GM23338 (cell line): ENCODE results near the gene LRRC8B. TPM values are rescaled to one million over a fixed set of nuclear protein-coding genes. Genes with fewer than 3 reads are reported as not detected.

ENCODE experiments used
- ATAC-seq: fragments of 200-7000 bp; cut with Tn5 transposase; 3 replicates; pipeline ENCODE4 v1.9.1; 2020
- DNase-seq: peaks from one replicate; pipeline ENCODE4 v3.0.0-alpha.2; 2015; ENCODE audit warnings: low spot score
- H2AFZ ChIP-seq: fragments of 200-600 bp; sonication (generic); 2 replicates; pipeline ENCODE4 v1.8.0; 2016; ENCODE audit warnings: antibody characterized with exemption, mild to moderate bottlenecking, moderate library complexity
- H3F3A ChIP-seq: fragments of 200-600 bp; sonication (generic); replicated peaks from 2 replicates; pipeline ENCODE4 v1.8.0; 2017; ENCODE audit warnings: antibody characterized with exemption, mixed run types, low read depth
- H3K27ac ChIP-seq: fragments of 200-600 bp; sonication (generic); 2 replicates; pipeline ENCODE4 v1.6.1; 2016; ENCODE audit warnings: low read depth
- H3K27me3 ChIP-seq: fragments of 200-600 bp; sonication (generic); 2 replicates; pipeline ENCODE4 v1.8.0; 2016; ENCODE audit warnings: mild to moderate bottlenecking, mixed run types, moderate library complexity; ENCODE audit not compliant: insufficient read depth
- H3K36me3 ChIP-seq: fragments of 200-600 bp; sonication (generic); 2 replicates; pipeline ENCODE4 v1.8.0; 2016; ENCODE audit warnings: mild to moderate bottlenecking; ENCODE audit not compliant: insufficient read depth
- H3K4me1 ChIP-seq: fragments of 200-600 bp; sonication (generic); 2 replicates; pipeline ENCODE4 v1.8.0; 2016; ENCODE audit warnings: mild to moderate bottlenecking, moderate library complexity; ENCODE audit not compliant: insufficient read depth
- H3K4me2 ChIP-seq: fragments of 200-600 bp; sonication (generic); 2 replicates; pipeline ENCODE4 v1.7.1; 2017; ENCODE audit warnings: mixed run types
- H3K4me3 ChIP-seq: fragments of 200-600 bp; sonication (generic); 2 replicates; pipeline ENCODE4 v1.6.1; 2016; ENCODE audit warnings: mixed run types
- H3K79me2 ChIP-seq: fragments of 200-600 bp; sonication (generic); replicated peaks from 2 replicates; pipeline ENCODE4 v1.8.0; 2017; ENCODE audit warnings: mild to moderate bottlenecking; ENCODE audit not compliant: insufficient read depth
- H3K9me2 ChIP-seq: fragments of 200-600 bp; sonication (generic); 2 replicates; pipeline ENCODE4 v1.8.0; 2017; ENCODE audit not compliant: insufficient read depth
- H4K20me1 ChIP-seq: fragments of 200-600 bp; sonication (generic); replicated peaks from 2 replicates; pipeline ENCODE4 v1.8.0; 2017; ENCODE audit warnings: mild to moderate bottlenecking; ENCODE audit not compliant: insufficient read depth
- H3K27ac Mint-ChIP-seq: 2 replicates; pipeline ENCODE4 v1.8.0; 2020; ENCODE audit warnings: inconsistent platforms, mild to moderate bottlenecking, moderate library complexity, mixed read lengths
- H3K27me3 Mint-ChIP-seq: 3 replicates; pipeline ENCODE4 v1.8.0; 2022; ENCODE audit warnings: low read depth, mild to moderate bottlenecking, moderate library complexity, mixed read lengths, inconsistent platforms; ENCODE audit not compliant: insufficient read depth, poor library complexity
- H3K36me3 Mint-ChIP-seq: 3 replicates; pipeline ENCODE4 v1.8.0; 2021; ENCODE audit warnings: low read depth, mild to moderate bottlenecking, inconsistent platforms, moderate library complexity, mixed read lengths
- H3K4me1 Mint-ChIP-seq: 3 replicates; pipeline ENCODE4 v1.8.0; 2020; ENCODE audit warnings: mild to moderate bottlenecking, inconsistent platforms, mixed read lengths
- H3K4me3 Mint-ChIP-seq: 3 replicates; pipeline ENCODE4 v1.8.0; 2021; ENCODE audit warnings: moderate library complexity, mild to moderate bottlenecking, inconsistent platforms, mixed read lengths
- H3K9me3 Mint-ChIP-seq: 3 replicates; pipeline ENCODE4 v1.8.0; 2020; ENCODE audit warnings: moderate library complexity, mild to moderate bottlenecking, inconsistent platforms, mixed read lengths
- ETS1 ChIP-seq: IDR thresholded peaks from 2 replicates; pipeline ENCODE4 v1.6.1; 2016; ENCODE audit warnings: antibody characterized with exemption
- JUNB ChIP-seq: IDR thresholded peaks from one replicate; pipeline ENCODE4 v1.6.1; 2016; ENCODE audit warnings: antibody characterized with exemption; ENCODE audit not compliant: unreplicated experiment
- NANOG ChIP-seq: IDR thresholded peaks from 2 replicates; pipeline ENCODE4 v1.6.1; 2016; ENCODE audit warnings: antibody characterized with exemption, borderline replicate concordance
- REST ChIP-seq: IDR thresholded peaks from one replicate; pipeline ENCODE4 v1.6.1; 2018; ENCODE audit warnings: antibody characterized with exemption; ENCODE audit not compliant: unreplicated experiment
- STAT1 ChIP-seq: IDR thresholded peaks from one replicate; pipeline ENCODE4 v1.6.1; 2016; ENCODE audit warnings: antibody characterized with exemption; ENCODE audit not compliant: unreplicated experiment
- ZNF114 ChIP-seq: fragments of 250-450 bp; sonication (Bioruptor Pico); IDR thresholded peaks from 2 replicates; pipeline ENCODE4 v1.5.0; 2020; ENCODE audit warnings: mild to moderate bottlenecking, moderate library complexity
- ZNF331 ChIP-seq: fragments of 250-450 bp; sonication (Bioruptor Pico); IDR thresholded peaks from 2 replicates; pipeline ENCODE4 v1.5.0; 2020; ENCODE audit warnings: low read depth, mild to moderate bottlenecking, moderate library complexity
- ZNF462 ChIP-seq: fragments of 250-450 bp; sonication (Bioruptor Pico); IDR thresholded peaks from 2 replicates; pipeline ENCODE4 v1.5.0; 2020; ENCODE audit warnings: mild to moderate bottlenecking, moderate library complexity
- polyA plus RNA-seq: library from polyadenylated mRNA; unstranded; fragments of >200 nt; fragmentation: Nextera tagmentation; extraction: Ambion mirVana; gene quantifications from 2 replicates; pipeline ENCODE4 v1.2.1, GENCODE V29; 2016
- total RNA-seq: library from RNA; depleted of rRNA; stranded (reverse); fragments of >200 nt; shearing (Covaris generic); gene quantifications from 2 replicates; pipeline ENCODE4 v1.2.3, GENCODE V29; 2014

The LRRC8B gene
- total and polyA plus RNA-seq, 2 experiments from 2014 or later: 9.0 to 26.5 TPM

GRCh38 chr1:89565521-89565920, 40.9 kb downstream of the LRRC8B start:
- Mint-ChIP-seq H3K4me3 (no peak overlapping the region), H3K27me3 (peaks cover 3% of the 10 kb centered on the region), H3K36me3 (peaks cover 17% of the 10 kb centered on the region), H3K27ac (no peak overlapping the region; the same call in 1 of the 2 replicates), H3K9me3 (peaks cover 15% of the 10 kb centered on the region; the same call in 2 of the 3 replicates), H3K4me1 (peaks cover 36% of the 10 kb centered on the region)
- H4K20me1 ChIP-seq: peaks cover 22% of the 10 kb centered on the region; the same call in 1 of the 2 replicates
- peaks cover 6% of the 10 kb centered on the region; the same call in 1 of the 2 replicates for H3K36me3 ChIP-seq
- peaks cover 63% of the 10 kb centered on the region for H3K79me2 ChIP-seq
- H3K4me3 ChIP-seq: 0 out of 2 replicates have a peak overlapping the region, but pooled peaks have one; percentile 12
- TF ChIP-seq NANOG (no peak), ZNF331 (no peak), JUNB (no peak), ETS1 (no peak), STAT1 (no peak), ZNF114 (CRISPR knock-in tag) (no peak), REST (no peak), ZNF462 (CRISPR knock-in tag) (no peak)
- no peak for DNase-seq
- peaks cover 33% of the 10 kb centered on the region for H3K4me1 ChIP-seq
- peak overlapping the region; percentile 42; the same call in 1 of the 2 replicates for H3K4me2 ChIP-seq
- no peaks in the 10 kb centered on the region for H3K9me2 ChIP-seq
- H3F3A ChIP-seq: no peaks in the 10 kb centered on the region
- H3K27me3 ChIP-seq: no peaks in the 10 kb centered on the region
- no peak overlapping the region for H2AFZ ChIP-seq
- no peak overlapping the region for H3K27ac ChIP-seq
- ATAC-seq: peak; percentile 62
